ENCODE data around the gene TSPY9.
"Not testable (repeated sequence)": the region's sequence is repeated elsewhere in the genome, so short reads cannot be mapped to it uniquely, and the experiment has no call there.

TSPY9 gene

GRCh38 chrY:9486967-9487366 is at the start of gene TSPY9:
Gene TSPY9, plus strand, starts transcription at chrY:9487267. Its CDS starts 46 bp downstream, at chrY:9487313.
- not testable (repeated sequence) for DNase-seq

- not testable (repeated sequence) for DNase-seq
Observed at GRCh38 chrY:9466655-9467054, 20.4 kb upstream of the TSPY9 start, which contains the start of gene TSPY1. Gene TSPY1, plus strand, starts transcription at chrY:9466955. Its CDS starts 46 bp downstream, at chrY:9467001.

GRCh38 chrY:9504396-9504795 is 17.3 kb downstream of the TSPY9 start:
- DNase-seq = not testable (repeated sequence)

GRCh38 chrY:9516287-9516686 is 29.2 kb downstream of the TSPY9 start:
- DNase-seq = not testable (repeated sequence)

- not testable (repeated sequence) for DNase-seq
Observed at GRCh38 chrY:9527580-9527979, 40.5 kb downstream of the TSPY9 start, which contains the start of gene TSPY10. Gene TSPY10, plus strand, starts transcription at chrY:9527880. Its CDS starts 46 bp downstream, at chrY:9527926.
